DND-41 (cell line): Measurements from ENCODE around the gene RFLNA.
"Not testable (repeated sequence)": the region's sequence is repeated elsewhere in the genome, so short reads cannot be mapped to it uniquely, and the experiment has no call there.

Source experiments
- ATAC-seq: fragments of 200-7000 bp; cut with Tn5 transposase; 3 replicates; pipeline ENCODE4 v1.9.1; 2021; ENCODE audit warnings: low read depth; ENCODE audit not compliant: insufficient read depth
- DNase-seq: peaks from one replicate; pipeline ENCODE4 v3.0.0-alpha.2; 2020
- H2AFZ ChIP-seq: 2 replicates; pipeline ENCODE4 v1.6.0; 2012; ENCODE audit warnings: low read depth, low read length
- H3K27ac ChIP-seq: 2 replicates; pipeline ENCODE4 v1.5.1; 2012; ENCODE audit warnings: low read length, inconsistent platforms
- H3K27me3 ChIP-seq: fragments of 200-600 bp; sonication (generic); 2 replicates; pipeline ENCODE4 v1.6.0; 2012; ENCODE audit warnings: low read length, mild to moderate bottlenecking, inconsistent platforms; ENCODE audit not compliant: insufficient read depth, poor library complexity
- H3K36me3 ChIP-seq: 2 replicates; pipeline ENCODE4 v1.5.1; 2012; ENCODE audit warnings: low read length, inconsistent platforms; ENCODE audit not compliant: insufficient read depth
- H3K4me1 ChIP-seq: 2 replicates; pipeline ENCODE4 v1.5.1; 2012; ENCODE audit warnings: mild to moderate bottlenecking, low read length; ENCODE audit not compliant: insufficient read depth
- H3K4me2 ChIP-seq: 2 replicates; pipeline ENCODE4 v1.6.0; 2012; ENCODE audit warnings: mild to moderate bottlenecking, moderate library complexity, low read length, inconsistent platforms; ENCODE audit not compliant: insufficient read depth
- H3K4me3 ChIP-seq, 2 experiments: fragments of 200-600 bp in 1 of 2; shearing (Covaris generic) in 1 of 2; 2 replicates each; pipeline ENCODE4 v1.5.1; 2012 to 2016; ENCODE audit warnings: inconsistent platforms in 2 of 2, low read length in 2 of 2, mild to moderate bottlenecking in 2 of 2, low read depth in 1 of 2, moderate library complexity in 1 of 2
- H3K79me2 ChIP-seq: 2 replicates; pipeline ENCODE4 v1.6.0; 2012; ENCODE audit warnings: low read length, inconsistent platforms; ENCODE audit not compliant: insufficient read depth
- H3K9ac ChIP-seq: 2 replicates; pipeline ENCODE4 v1.6.0; 2012; ENCODE audit warnings: low read depth, mild to moderate bottlenecking, inconsistent platforms, low read length, moderate library complexity
- H3K9me3 ChIP-seq: 2 replicates; pipeline ENCODE4 v1.5.1; 2012; ENCODE audit warnings: low read length, moderate library complexity, mild to moderate bottlenecking, inconsistent platforms; ENCODE audit not compliant: insufficient read depth, severe bottlenecking
- H4K20me1 ChIP-seq: 2 replicates; pipeline ENCODE4 v1.6.0; 2012; ENCODE audit warnings: low read length; ENCODE audit not compliant: insufficient read depth
- EZH2 ChIP-seq: IDR thresholded peaks from 3 replicates; pipeline ENCODE4 v1.6.1; 2012; ENCODE audit warnings: borderline replicate concordance, low read depth, mild to moderate bottlenecking, moderate library complexity, low read length, inconsistent platforms; ENCODE audit not compliant: severe bottlenecking
- TF ChIP-seq, protein P1 (sequence below): IDR thresholded peaks from 2 replicates; pipeline ENCODE4 v1.5.1; 2012; ENCODE audit warnings: borderline replicate concordance, low read length, moderate library complexity, mild to moderate bottlenecking; ENCODE audit not compliant: poor library complexity, severe bottlenecking; ENCODE audit errors: extremely low read depth

Gene RFLNA

DNA sequence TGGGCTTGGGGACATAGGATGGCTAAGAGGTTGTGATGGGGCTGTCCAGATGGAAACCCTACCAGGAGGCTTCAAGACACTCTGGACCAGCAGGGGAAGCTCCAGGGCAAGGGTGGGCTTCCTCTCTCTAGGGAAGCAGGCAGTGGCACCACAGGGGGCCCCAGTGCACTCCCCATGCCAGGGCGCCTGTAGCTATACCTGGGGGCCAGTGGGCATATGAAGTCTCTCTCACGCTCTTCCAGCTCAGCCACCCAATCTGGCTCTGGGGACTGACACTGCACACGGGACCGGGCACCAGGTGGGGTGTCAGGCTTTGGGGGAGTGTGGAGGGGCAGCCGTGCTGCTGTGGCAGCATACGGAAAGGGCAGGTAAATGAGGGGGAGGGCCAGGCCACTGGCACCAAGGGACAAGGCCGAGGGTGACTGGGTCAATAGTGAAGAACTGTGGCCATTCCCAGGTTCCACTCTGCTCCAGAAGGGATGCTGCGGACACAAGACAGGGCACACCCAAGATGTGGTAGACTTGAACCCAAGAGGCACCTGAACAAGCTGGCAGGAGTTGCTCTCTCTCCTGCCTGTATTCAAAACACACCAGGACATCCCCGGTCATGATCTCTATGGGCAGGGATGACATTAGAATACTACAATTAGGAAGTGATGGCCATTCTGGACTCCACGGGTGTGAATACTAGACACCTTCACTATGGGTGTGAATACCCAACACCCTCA, 27.5 kb downstream of the RFLNA start:
- H2AFZ ChIP-seq, result no peak overlapping the region
- ATAC-seq (peak; percentile 46), DNase-seq (no peak)

DNA sequence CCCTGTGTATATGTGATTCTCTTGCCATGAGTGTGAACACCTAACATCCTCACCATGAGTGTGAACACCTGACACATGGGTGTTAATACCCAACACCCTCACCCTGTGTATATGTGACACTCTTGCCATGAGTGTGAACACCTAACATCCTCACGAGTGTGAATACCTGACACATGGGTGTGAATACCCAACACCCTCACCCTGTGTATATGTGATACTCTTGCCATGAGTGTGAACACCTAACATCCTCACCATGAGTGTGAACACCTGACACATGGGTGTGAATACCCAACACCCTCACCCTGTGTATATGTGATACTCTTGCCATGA, 28.1 kb downstream of the RFLNA start:
- Histone ChIP-seq H3K9me3 (peaks cover 19% of the 10 kb centered on the region), H3K36me3 (peaks cover 43% of the 10 kb centered on the region)
- not testable (repeated sequence) for H3K9ac ChIP-seq, H3K4me1 ChIP-seq, H3K4me3 ChIP-seq, H3K79me2 ChIP-seq, ATAC-seq, H2AFZ ChIP-seq, H4K20me1 ChIP-seq, DNase-seq, H3K27me3 ChIP-seq, H3K4me2 ChIP-seq, H3K27ac ChIP-seq

More for the DNA sequence above, 27.5 kb downstream of the RFLNA start:
- Histone ChIP-seq H3K27me3 (no peaks in the 10 kb centered on the region), H3K4me2 (no peak overlapping the region), H3K9ac (no peak overlapping the region), H3K9me3 (peaks cover 19% of the 10 kb centered on the region), H3K27ac (no peak overlapping the region), H3K4me3 (no peak overlapping the region), H4K20me1 (0 out of 2 replicates have a peak, but pooled peaks cover 3% of the 10 kb centered on the region), H3K79me2 (no peaks in the 10 kb centered on the region), H3K4me1 (no peaks in the 10 kb centered on the region), H3K36me3 (peaks cover 39% of the 10 kb centered on the region)
- TF ChIP-seq, protein P1, sequence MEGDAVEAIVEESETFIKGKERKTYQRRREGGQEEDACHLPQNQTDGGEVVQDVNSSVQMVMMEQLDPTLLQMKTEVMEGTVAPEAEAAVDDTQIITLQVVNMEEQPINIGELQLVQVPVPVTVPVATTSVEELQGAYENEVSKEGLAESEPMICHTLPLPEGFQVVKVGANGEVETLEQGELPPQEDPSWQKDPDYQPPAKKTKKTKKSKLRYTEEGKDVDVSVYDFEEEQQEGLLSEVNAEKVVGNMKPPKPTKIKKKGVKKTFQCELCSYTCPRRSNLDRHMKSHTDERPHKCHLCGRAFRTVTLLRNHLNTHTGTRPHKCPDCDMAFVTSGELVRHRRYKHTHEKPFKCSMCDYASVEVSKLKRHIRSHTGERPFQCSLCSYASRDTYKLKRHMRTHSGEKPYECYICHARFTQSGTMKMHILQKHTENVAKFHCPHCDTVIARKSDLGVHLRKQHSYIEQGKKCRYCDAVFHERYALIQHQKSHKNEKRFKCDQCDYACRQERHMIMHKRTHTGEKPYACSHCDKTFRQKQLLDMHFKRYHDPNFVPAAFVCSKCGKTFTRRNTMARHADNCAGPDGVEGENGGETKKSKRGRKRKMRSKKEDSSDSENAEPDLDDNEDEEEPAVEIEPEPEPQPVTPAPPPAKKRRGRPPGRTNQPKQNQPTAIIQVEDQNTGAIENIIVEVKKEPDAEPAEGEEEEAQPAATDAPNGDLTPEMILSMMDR, result peak; percentile 28
- no peak for TF ChIP-seq EZH2

DNA sequence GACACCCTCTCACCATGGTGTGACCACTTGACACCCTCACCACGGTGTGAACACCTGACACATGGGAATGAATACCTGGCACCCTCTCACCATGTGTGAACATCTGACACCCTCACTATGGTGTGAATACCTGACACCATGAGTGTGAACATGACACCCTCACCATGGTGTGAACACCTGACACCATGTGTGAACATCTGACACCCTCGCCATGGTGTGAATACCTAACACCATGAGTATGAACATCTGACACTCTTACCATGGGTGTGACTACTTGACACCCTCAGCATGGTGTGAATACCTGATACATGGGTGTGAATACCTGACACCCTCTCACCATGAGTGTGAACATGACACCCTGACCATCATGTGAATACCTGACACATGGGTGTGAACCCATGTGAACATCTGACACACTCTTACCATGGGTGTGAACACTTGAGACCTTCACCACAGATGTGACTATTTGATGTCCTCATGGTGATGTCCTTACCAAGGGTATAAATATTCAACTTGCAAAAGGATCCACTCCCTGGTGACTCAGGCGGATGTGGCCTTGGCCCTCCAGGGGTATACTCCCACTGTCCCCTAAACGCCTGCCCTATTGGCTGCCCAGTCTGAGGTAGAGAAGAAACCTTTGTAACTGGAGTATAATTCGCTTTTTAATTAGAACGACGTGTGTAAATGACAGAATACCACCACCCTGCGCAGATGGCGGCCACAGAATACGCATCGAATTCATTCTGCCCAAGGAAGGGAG, 29.1 kb downstream of the RFLNA start:
- no peaks in the 10 kb centered on the region for H3K4me1 ChIP-seq
- H4K20me1 ChIP-seq, result 0 out of 2 replicates have a peak, but pooled peaks cover 3% of the 10 kb centered on the region
- H3K36me3 ChIP-seq, result peaks cover 52% of the 10 kb centered on the region
- ATAC-seq, result no peak
- TF ChIP-seq, protein P1, result no peak
- TF ChIP-seq EZH2, result no peak
- no peak overlapping the region for H2AFZ ChIP-seq
- no peak overlapping the region for H3K4me3 ChIP-seq
- H3K27ac ChIP-seq, result no peak overlapping the region
- no peaks in the 10 kb centered on the region for H3K79me2 ChIP-seq
- no peak for DNase-seq
- peaks cover 19% of the 10 kb centered on the region for H3K9me3 ChIP-seq
- no peak overlapping the region for H3K4me2 ChIP-seq
- no peaks in the 10 kb centered on the region for H3K27me3 ChIP-seq
- H3K9ac ChIP-seq, result no peak overlapping the region
